ENCODE results near the gene IGFBP4. TPM values are rescaled to one million over a fixed set of nuclear protein-coding genes. Genes with fewer than 3 reads are reported as not detected.
A peak's percentile ranks its signal among the peaks of the same experiment; 100 is the strongest.

IGFBP4 gene
- total and polyA plus RNA-seq, 2 of the 13 experiments (the other 11 are each of a cell fraction or from before 2014, with no cell fraction given): 4.1 to 49.0 TPM

- TF ChIP-seq, protein P1, sequence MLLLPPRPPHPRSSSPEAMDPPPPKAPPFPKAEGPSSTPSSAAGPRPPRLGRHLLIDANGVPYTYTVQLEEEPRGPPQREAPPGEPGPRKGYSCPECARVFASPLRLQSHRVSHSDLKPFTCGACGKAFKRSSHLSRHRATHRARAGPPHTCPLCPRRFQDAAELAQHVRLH (CRISPR knock-in tag; IDR thresholded peaks at IDR 0.05; ENCODE audit: borderline replicate concordance, low read depth): 0 out of 2 replicates have a peak, but pooled peaks have one; percentile 4
- peak; percentile 56 for TF ChIP-seq SMAD9 (CRISPR knock-in tag; IDR thresholded peaks at IDR 0.05)
- TF ChIP-seq ZNF101 (CRISPR knock-in tag; IDR thresholded peaks at IDR 0.05; ENCODE audit: borderline replicate concordance, low read depth): no peak
- TF ChIP-seq TSC22D2 (CRISPR knock-in tag; IDR thresholded peaks at IDR 0.05; ENCODE audit: borderline replicate concordance): 0 out of 2 replicates have a peak, but pooled peaks have one; percentile 10
- TF ChIP-seq HIVEP1 (CRISPR knock-in tag; IDR thresholded peaks at IDR 0.05): no peak
- TF ChIP-seq ZNF781 (CRISPR knock-in tag; IDR thresholded peaks at IDR 0.05; ENCODE audit: borderline replicate concordance, not compliant biosample characterization): peak; percentile 88
- TF ChIP-seq TMF1 (CRISPR knock-in tag; IDR thresholded peaks at IDR 0.05; ENCODE audit: low read depth): 0 out of 2 replicates have a peak, but pooled peaks have one; percentile 24
- peak; percentile 37; the same call in 1 of the 2 replicates for TF ChIP-seq HINFP (CRISPR knock-in tag; IDR thresholded peaks at IDR 0.05; ENCODE audit: low read depth)
- TF ChIP-seq, protein P2, sequence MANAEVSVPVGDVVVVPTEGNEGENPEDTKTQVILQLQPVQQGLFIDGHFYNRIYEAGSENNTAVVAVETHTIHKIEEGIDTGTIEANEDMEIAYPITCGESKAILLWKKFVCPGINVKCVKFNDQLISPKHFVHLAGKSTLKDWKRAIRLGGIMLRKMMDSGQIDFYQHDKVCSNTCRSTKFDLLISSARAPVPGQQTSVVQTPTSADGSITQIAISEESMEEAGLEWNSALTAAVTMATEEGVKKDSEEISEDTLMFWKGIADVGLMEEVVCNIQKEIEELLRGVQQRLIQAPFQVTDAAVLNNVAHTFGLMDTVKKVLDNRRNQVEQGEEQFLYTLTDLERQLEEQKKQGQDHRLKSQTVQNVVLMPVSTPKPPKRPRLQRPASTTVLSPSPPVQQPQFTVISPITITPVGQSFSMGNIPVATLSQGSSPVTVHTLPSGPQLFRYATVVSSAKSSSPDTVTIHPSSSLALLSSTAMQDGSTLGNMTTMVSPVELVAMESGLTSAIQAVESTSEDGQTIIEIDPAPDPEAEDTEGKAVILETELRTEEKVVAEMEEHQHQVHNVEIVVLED (CRISPR knock-in tag; IDR thresholded peaks at IDR 0.05; ENCODE audit: borderline replicate concordance): 0 out of 2 replicates have a peak, but pooled peaks have one; percentile 46
- TF ChIP-seq JUND (CRISPR knock-in tag; IDR thresholded peaks at IDR 0.05): 0 out of 2 replicates have a peak, but pooled peaks have one; percentile 10
- no peak for TF ChIP-seq ZNF691 (CRISPR knock-in tag; IDR thresholded peaks at IDR 0.05; ENCODE audit: borderline replicate concordance, low read depth)
- TF ChIP-seq PITX1 (CRISPR knock-in tag; IDR thresholded peaks at IDR 0.05): no peak
- TF ChIP-seq ZNF17 (CRISPR knock-in tag; IDR thresholded peaks at IDR 0.05): no peak
- TF ChIP-seq, protein P3, sequence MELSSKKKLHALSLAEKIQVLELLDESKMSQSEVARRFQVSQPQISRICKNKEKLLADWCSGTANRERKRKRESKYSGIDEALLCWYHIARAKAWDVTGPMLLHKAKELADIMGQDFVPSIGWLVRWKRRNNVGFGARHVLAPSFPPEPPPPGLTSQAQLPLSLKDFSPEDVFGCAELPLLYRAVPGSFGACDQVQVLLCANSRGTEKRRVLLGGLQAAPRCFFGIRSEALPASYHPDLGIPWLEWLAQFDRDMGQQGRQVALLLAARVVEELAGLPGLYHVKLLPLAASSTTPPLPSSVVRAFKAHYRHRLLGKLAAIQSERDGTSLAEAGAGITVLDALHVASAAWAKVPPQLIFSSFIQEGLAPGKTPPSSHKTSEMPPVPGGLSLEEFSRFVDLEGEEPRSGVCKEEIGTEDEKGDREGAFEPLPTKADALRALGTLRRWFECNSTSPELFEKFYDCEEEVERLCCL (CRISPR knock-in tag; IDR thresholded peaks at IDR 0.05; ENCODE audit: borderline replicate concordance): no peak
- TF ChIP-seq, protein P4, sequence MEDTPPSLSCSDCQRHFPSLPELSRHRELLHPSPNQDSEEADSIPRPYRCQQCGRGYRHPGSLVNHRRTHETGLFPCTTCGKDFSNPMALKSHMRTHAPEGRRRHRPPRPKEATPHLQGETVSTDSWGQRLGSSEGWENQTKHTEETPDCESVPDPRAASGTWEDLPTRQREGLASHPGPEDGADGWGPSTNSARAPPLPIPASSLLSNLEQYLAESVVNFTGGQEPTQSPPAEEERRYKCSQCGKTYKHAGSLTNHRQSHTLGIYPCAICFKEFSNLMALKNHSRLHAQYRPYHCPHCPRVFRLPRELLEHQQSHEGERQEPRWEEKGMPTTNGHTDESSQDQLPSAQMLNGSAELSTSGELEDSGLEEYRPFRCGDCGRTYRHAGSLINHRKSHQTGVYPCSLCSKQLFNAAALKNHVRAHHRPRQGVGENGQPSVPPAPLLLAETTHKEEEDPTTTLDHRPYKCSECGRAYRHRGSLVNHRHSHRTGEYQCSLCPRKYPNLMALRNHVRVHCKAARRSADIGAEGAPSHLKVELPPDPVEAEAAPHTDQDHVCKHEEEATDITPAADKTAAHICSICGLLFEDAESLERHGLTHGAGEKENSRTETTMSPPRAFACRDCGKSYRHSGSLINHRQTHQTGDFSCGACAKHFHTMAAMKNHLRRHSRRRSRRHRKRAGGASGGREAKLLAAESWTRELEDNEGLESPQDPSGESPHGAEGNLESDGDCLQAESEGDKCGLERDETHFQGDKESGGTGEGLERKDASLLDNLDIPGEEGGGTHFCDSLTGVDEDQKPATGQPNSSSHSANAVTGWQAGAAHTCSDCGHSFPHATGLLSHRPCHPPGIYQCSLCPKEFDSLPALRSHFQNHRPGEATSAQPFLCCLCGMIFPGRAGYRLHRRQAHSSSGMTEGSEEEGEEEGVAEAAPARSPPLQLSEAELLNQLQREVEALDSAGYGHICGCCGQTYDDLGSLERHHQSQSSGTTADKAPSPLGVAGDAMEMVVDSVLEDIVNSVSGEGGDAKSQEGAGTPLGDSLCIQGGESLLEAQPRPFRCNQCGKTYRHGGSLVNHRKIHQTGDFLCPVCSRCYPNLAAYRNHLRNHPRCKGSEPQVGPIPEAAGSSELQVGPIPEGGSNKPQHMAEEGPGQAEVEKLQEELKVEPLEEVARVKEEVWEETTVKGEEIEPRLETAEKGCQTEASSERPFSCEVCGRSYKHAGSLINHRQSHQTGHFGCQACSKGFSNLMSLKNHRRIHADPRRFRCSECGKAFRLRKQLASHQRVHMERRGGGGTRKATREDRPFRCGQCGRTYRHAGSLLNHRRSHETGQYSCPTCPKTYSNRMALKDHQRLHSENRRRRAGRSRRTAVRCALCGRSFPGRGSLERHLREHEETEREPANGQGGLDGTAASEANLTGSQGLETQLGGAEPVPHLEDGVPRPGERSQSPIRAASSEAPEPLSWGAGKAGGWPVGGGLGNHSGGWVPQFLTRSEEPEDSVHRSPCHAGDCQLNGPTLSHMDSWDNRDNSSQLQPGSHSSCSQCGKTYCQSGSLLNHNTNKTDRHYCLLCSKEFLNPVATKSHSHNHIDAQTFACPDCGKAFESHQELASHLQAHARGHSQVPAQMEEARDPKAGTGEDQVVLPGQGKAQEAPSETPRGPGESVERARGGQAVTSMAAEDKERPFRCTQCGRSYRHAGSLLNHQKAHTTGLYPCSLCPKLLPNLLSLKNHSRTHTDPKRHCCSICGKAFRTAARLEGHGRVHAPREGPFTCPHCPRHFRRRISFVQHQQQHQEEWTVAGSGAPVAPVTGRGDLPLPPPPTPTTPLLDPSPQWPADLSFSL (CRISPR knock-in tag; IDR thresholded peaks at IDR 0.05): 0 out of 2 replicates have a peak, but pooled peaks have one; percentile 82
- peak; percentile 54; the same call in 1 of the 2 replicates for TF ChIP-seq ZNF563 (CRISPR knock-in tag; IDR thresholded peaks at IDR 0.05)
These were observed 5.0 kb downstream of the IGFBP4 start (continued) for GRCh38 chr17:40448213-40448638.

Data from HepG2 (cell line).